SKM-1 treated with dmso at 0.1 percent for 144 hours (cell line): ENCODE results near the gene MMAB.
A peak's percentile ranks its signal among the peaks of the same experiment; 100 is the strongest.

ENCODE experiments used
- DNase-seq: peaks from one replicate; lab custom pipeline; 2025; ENCODE audit not compliant: unreplicated experiment; lab: John Stamatoyannopoulos, UW

Gene MMAB

GRCh38 chr12:109573029-109573913 lies at the start of gene MMAB, which contains the start of gene MVK:
MMAB (minus strand) TSS chr12:109573504; CDS start chr12:109573480, 24 bp downstream.
MVK (plus strand) TSS chr12:109573794; CDS start chr12:109574823, 1,029 bp downstream.
- DNase-seq, result peak; percentile 91

GRCh38 chr12:109621901-109622364 lies 48.6 kb upstream of the MMAB start:
- no peak for DNase-seq

- no peak for DNase-seq
These were observed 47.9 kb upstream of the MMAB start for GRCh38 chr12:109621211-109621694.

- DNase-seq, result no peak
These were observed 45.8 kb upstream of the MMAB start for GRCh38 chr12:109619002-109619604.

GRCh38 chr12:109618082-109618481 lies 44.8 kb upstream of the MMAB start:
- DNase-seq, result no peak

GRCh38 chr12:109617491-109617890 lies 44.2 kb upstream of the MMAB start:
- DNase-seq, result no peak

DNA sequence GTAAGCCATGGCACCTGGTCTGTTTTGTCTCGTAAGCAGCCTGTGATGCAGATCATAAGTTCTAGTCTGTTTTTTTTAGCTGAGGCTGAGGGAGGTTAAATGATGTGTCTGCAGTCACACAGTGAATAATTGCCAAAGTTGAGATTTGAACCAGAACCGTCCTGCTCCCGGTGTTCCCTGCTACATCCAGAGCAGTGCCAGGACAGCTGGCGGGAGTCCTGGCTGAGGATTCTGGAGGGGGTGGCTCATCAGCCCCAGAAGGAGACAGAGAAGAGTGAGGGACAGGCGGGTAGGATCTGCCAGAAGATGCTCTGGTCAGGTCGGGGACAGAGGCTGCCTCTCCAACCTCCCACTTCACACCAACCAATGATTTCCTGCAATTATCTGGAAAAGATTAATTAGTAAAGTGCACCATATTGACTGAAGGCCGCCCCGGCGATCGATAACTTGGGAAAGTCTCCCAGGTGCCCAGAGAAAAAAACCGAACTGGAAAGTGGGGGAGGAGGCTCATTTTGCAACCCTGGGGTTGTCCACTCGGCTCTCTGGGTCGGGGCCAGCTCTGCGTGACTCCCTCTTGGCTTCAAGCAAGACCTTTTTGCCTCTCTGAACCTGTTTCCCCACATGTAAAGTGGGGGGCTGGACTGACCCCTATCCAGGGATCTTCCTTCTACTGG lies 42.4 kb upstream of the MMAB start:
- no peak for DNase-seq

GRCh38 chr12:109613649-109614455 lies 40.5 kb upstream of the MMAB start:
- DNase-seq, result no peak

- DNase-seq, result no peak
These were observed 39.7 kb upstream of the MMAB start for GRCh38 chr12:109612975-109613502.

GRCh38 chr12:109612003-109612402 lies 38.7 kb upstream of the MMAB start:
- no peak for DNase-seq

- no peak for DNase-seq
These were observed 37.9 kb upstream of the MMAB start for GRCh38 chr12:109611223-109611622.

GRCh38 chr12:109610523-109610922 lies 37.2 kb upstream of the MMAB start:
- DNase-seq, result no peak

GRCh38 chr12:109609342-109609741 lies 36.0 kb upstream of the MMAB start:
- no peak for DNase-seq

- DNase-seq, result no peak
These were observed 35.5 kb upstream of the MMAB start for GRCh38 chr12:109608793-109609192.

GRCh38 chr12:109608270-109608669 lies 35.0 kb upstream of the MMAB start:
- no peak for DNase-seq

DNA sequence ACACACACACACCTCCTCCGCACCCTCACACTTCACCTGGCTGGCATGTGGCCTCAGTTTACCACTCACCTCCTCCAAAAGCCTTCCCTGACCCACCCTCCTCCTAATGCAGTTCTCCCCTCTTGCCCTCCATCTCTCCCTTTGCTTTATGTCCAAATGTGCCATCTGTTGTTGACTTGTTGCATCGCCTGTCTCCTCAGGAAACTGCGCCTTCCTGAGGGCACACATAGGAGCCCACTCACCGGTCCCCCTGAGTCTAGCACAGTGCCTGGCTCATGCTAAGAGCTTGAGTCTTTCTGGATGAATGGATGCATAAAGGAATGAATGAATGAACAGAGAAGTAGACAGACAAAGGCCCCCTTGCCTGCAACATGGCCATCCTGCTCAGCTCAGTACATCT lies 34.3 kb upstream of the MMAB start:
- DNase-seq, result no peak

GRCh38 chr12:109606320-109607028 lies 33.2 kb upstream of the MMAB start:
- no peak for DNase-seq

DNA sequence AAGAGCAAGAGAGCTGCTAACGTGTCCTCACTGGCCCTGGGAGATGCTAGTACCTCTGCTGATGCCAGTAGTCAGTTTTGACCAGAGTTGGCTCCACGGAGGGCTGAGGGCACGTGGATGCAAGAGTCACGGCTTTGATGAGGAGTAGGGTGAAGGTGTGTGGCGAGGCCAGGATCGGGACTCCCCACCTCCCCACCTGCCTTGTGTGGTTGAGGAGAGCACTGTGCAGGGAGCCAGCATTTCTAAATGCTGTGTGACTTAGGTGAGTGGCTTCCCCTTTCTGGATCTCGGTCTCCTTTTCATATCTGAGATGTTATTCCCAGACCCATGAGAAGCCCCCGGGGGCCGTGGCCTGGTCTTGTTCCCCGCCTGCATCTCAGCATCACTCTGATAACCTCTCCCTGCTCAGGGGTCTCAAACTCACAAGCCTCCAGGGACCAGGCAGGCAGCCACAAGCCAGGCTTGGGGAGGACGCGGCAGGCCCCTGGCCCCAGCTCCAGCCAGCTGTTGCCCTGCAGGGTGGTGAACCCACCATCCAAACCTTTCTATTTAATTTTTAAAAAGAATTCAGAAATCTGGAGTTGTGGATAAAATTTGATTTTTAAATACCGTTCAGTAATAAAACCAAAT lies 32.4 kb upstream of the MMAB start:
- DNase-seq, result no peak

DNA sequence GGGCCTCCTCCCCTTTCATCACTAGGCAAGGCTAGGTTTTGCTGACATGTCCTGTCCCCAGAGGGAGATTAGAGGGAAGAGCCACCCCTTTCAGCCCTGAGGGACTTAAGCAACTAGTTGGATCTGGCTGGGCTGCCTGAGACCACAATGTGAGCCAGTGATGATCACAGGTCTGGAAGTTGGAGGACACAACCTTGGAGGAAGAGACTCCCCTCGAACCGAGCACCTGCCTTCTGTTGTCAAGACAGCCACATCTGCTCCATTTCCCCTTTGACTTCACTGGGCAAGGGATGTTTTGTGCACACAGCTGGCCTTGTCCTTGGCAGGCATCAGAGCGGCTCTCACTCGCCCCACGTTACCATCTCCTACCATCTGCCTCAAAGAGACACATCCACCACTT lies 31.7 kb upstream of the MMAB start:
- DNase-seq, result no peak
